Neutrophil (primary cell): ENCODE results near the gene ACADM.
"Not testable (repeated sequence)": the region's sequence is repeated elsewhere in the genome, so short reads cannot be mapped to it uniquely, and the experiment has no call there.

Source experiments
- H3K27ac ChIP-seq: fragments of 200-600 bp; sonication (generic); 2 replicates; pipeline ENCODE4 v1.5.1; 2016; ENCODE audit warnings: mild to moderate bottlenecking, moderate library complexity
- H3K27me3 ChIP-seq: fragments of 200-600 bp; sonication (generic); 2 replicates; pipeline ENCODE4 v1.6.0; 2016; ENCODE audit warnings: mild to moderate bottlenecking
- H3K36me3 ChIP-seq: fragments of 200-600 bp; sonication (generic); 2 replicates; pipeline ENCODE4 v1.5.1; 2017
- H3K4me1 ChIP-seq, 2 experiments: fragments of 200-600 bp in 1 of 2; sonication (generic) in 1 of 2; 1 replicate in 1 of 2; 2 replicates in 1 of 2; pipeline versions ENCODE4 v1.5.1 to v1.6.1; 2013 to 2016; ENCODE audit warnings: low read depth in 1 of 2, low read length in 1 of 2, mild to moderate bottlenecking in 1 of 2, moderate library complexity in 1 of 2; ENCODE audit not compliant: control insufficient read depth in 1 of 2, insufficient read depth in 1 of 2
- H3K4me3 ChIP-seq, 2 experiments: fragments of 200-600 bp in 1 of 2; sonication (generic) in 1 of 2; 1 replicate in 1 of 2; 2 replicates in 1 of 2; pipeline ENCODE4 v1.5.1; 2013 to 2016; ENCODE audit warnings: low read depth in 1 of 2, low read length in 1 of 2, mild to moderate bottlenecking in 1 of 2, moderate library complexity in 1 of 2
- H3K9me3 ChIP-seq: fragments of 200-600 bp; sonication (generic); 2 replicates; pipeline ENCODE4 v1.5.1; 2016
- TF ChIP-seq, protein P1 (sequence below): fragments of 200-600 bp; sonication (generic); IDR thresholded peaks from 2 replicates; pipeline ENCODE4 v1.5.1; 2016; ENCODE audit warnings: antibody characterized with exemption

Gene ACADM

GRCh38 chr1:75797273-75797588, 72.7 kb downstream of the ACADM start:
- Histone ChIP-seq H3K27me3 (no peaks in the 10 kb centered on the region), H3K9me3 (no peaks in the 10 kb centered on the region), H3K4me3 (no peak overlapping the region), H3K4me1 (no peaks in the 10 kb centered on the region), H3K36me3 (peaks cover 56% of the 10 kb centered on the region), H3K27ac (no peak overlapping the region)
- TF ChIP-seq, protein P1, sequence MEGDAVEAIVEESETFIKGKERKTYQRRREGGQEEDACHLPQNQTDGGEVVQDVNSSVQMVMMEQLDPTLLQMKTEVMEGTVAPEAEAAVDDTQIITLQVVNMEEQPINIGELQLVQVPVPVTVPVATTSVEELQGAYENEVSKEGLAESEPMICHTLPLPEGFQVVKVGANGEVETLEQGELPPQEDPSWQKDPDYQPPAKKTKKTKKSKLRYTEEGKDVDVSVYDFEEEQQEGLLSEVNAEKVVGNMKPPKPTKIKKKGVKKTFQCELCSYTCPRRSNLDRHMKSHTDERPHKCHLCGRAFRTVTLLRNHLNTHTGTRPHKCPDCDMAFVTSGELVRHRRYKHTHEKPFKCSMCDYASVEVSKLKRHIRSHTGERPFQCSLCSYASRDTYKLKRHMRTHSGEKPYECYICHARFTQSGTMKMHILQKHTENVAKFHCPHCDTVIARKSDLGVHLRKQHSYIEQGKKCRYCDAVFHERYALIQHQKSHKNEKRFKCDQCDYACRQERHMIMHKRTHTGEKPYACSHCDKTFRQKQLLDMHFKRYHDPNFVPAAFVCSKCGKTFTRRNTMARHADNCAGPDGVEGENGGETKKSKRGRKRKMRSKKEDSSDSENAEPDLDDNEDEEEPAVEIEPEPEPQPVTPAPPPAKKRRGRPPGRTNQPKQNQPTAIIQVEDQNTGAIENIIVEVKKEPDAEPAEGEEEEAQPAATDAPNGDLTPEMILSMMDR = no peak

DNA sequence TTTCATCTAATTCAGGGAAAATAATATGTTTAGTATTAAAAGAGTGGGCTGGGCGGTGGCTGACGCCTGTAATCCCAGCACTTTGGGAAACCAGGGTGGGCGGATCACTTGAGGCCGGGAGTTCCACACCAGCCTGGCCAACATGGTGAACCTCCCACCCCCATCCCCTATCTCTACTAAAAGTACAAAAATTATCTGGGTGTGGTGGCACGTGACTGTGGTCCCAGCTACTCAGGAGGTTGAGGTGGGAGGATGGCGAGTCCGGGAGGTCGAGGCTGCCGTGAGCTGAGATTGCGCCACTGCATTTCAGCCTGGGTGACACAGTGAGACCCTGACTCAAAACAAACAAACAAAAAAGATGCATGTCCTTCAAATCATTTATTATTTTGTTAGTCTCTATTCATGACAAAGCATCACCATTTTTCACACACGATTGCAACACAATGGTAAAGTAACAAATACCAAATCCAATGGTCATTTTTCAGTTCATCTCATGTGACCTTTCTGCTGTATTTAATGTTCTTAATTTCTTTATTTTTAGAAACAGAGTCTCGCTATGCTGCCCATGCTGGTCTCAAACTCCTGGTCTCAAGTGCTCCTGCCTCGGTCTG, 73.2 kb downstream of the ACADM start:
- TF ChIP-seq, protein P1 = no peak
- Histone ChIP-seq H3K4me3 (no peak overlapping the region), H3K27ac (no peak overlapping the region), H3K27me3 (no peaks in the 10 kb centered on the region), H3K4me1 (no peaks in the 10 kb centered on the region), H3K36me3 (peaks cover 51% of the 10 kb centered on the region), H3K9me3 (no peaks in the 10 kb centered on the region)

DNA sequence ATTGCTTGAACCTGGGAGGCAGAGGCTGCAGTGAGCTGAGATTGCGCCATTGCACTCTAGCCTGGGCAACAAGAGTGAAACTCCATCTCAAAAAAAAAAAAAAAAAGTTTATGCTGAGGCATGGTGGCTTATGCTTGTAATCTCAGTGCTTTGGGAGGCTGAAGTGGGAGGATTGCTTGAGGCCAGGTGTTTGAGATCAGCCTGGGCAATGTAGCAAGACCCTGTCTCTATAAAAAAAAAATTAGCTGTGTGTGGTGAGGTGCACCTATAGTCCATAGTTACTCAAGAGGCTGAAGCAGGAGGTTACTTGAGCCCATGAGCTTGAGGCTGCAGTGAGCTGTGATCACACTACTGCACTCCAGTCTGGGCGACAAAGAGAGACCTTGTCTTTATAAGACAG, 77.0 kb downstream of the ACADM start:
- H3K9me3 ChIP-seq, H3K27me3 ChIP-seq, H3K4me3 ChIP-seq, H3K4me1 ChIP-seq, H3K27ac ChIP-seq: not testable (repeated sequence)
- H3K36me3 ChIP-seq = peaks cover 13% of the 10 kb centered on the region

- Histone ChIP-seq H3K9me3 (no peaks in the 10 kb centered on the region), H3K4me1 (no peaks in the 10 kb centered on the region), H3K27me3 (no peaks in the 10 kb centered on the region), H3K36me3 (no peaks in the 10 kb centered on the region), H3K4me3 (no peak overlapping the region), H3K27ac (no peak overlapping the region)
- TF ChIP-seq, protein P1 = no peak
Observed at GRCh38 chr1:75808921-75809320, 84.4 kb downstream of the ACADM start.

DNA sequence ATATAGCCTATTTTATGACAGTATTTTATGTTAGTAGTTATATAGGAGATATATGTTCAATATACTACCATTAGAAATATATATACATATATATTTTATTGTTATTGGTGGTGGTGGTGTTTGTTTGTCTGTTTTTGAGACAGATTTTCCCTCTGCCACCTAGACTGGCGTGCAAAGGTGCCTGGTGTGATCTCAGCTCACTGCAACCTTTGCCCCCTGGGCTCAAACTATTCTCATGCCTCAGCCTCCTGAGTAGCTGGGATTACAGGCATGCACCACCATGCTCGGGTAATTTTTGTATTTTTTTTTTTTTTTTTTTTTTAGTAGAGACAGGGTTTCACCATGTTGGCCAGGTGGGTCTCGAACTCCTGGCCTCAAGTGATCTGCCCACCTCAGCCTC, 85.6 kb downstream of the ACADM start:
- not testable (repeated sequence) for H3K27ac ChIP-seq, H3K36me3 ChIP-seq, H3K9me3 ChIP-seq, H3K4me1 ChIP-seq, H3K27me3 ChIP-seq, H3K4me3 ChIP-seq

DNA sequence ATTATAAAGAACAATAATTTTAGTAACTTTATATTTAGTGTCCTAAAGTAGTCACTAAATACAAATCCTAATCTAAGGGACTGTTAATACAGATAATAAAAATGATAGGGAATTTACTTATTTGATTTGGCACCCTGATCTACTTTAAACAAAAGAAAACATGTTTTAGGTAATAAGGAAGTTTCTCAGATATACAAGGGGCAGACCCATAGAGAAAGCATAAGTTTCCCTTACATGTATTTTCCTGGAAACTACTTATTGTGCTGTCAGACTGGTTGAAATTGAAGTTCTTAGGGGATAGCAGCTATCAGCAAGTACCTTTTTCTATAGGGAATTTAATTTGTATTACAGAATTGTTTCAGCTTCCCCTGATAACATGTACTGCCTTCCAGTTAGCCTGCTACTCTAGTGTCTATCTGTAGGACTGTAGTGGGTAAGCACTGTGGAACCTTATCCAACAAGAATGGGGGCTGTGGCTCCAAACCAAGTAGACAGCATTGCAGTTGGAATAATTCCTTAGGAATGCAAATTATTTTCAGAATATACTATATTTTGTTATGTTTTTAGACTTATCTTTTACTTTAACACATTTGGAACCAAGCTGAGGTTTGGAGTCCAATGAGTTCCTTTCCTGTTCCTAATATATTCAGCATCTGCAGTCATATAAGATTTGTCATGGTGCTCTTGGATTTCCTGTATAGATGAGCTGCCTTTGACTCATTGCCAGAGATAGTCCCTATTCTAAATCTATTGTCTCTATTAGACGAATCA, 86.9 kb downstream of the ACADM start:
- Histone ChIP-seq H3K27me3 (no peaks in the 10 kb centered on the region), H3K4me3 (no peak overlapping the region), H3K27ac (no peak overlapping the region), H3K9me3 (no peaks in the 10 kb centered on the region), H3K4me1 (no peaks in the 10 kb centered on the region), H3K36me3 (no peaks in the 10 kb centered on the region)
- TF ChIP-seq, protein P1 = no peak
